COR-L47 (cell line): ENCODE data around the gene CACNA2D3.

ENCODE experiments used
- DNase-seq: peaks from one replicate; lab custom pipeline; 2025; lab: John Stamatoyannopoulos, UW

Gene CACNA2D3

GRCh38 chr3:54341811-54342210, 219.5 kb downstream of the CACNA2D3 start:
- DNase-seq: no peak

- DNase-seq: peak; percentile 58
These were observed 220.3 kb downstream of the CACNA2D3 start for GRCh38 chr3:54342676-54343075.

GRCh38 chr3:54343495-54343894, 221.1 kb downstream of the CACNA2D3 start:
- no peak for DNase-seq

DNA sequence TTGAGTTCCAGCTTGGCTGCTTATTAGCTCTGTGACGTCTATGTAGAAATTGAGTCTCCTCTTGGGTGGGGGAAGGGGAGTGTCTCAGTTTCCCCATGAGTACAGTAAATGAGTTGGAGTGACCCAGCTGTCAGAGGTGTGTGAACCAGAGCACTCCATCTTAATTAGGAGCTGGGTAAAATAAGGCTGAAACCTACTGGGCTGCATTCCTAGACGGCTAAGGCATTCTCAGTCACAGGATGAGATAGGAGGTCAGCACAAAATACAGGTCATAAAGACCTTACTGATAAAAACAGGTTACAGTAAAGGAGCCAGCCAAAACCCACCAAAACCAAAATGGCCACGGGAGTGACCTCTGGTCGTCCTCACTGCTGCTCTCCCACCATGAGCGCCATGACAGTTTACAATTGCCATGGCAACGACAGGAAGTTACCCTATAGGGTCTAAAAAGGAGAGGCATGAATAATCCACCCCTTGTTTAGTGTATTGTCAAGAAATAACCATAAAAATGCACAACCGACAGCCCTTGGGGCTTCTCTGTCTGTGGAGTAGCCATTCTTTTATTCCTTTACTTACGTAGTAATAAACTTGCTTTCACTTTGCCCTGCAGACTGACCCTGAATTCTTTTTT, 222.4 kb downstream of the CACNA2D3 start:
- no peak for DNase-seq

- DNase-seq: no peak
These were observed 223.6 kb downstream of the CACNA2D3 start for GRCh38 chr3:54345847-54346375.

DNA sequence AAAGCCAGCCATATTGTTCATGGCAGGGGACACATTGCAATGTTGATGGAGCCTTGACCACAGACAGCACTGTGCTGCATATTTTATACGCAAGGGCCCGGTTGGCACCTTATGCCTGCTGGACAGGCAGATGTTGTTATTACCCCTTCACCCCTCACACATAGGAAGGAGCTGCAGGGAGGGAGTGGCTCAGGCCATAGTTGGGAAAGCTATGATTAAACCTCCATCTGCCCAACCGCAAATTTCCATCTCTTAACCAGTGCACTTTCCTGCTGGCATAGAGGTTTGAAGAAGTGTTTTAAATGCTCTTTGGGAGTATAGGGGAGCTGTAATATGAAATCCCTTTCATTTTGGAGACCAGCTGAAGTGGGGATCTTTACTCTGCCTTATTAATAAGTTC, 224.7 kb downstream of the CACNA2D3 start:
- no peak for DNase-seq

DNA sequence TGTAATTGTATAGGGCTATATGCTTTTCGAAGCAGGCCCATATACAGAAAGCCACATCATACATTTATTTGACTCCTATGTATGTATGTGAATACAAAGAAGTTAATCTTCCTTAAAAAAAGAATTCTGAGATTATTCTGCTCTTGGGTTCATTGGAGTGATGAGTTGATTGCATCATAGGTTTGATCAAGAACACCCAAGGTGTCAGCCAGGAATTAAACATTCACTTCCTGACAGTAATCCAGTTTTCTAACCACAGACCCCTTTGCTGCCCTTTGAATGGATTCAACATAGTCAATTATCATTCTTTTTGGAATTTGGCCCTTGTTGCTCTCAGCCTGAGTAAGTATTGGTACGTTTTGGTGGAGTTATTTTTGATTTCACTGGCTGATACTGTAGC, 225.6 kb downstream of the CACNA2D3 start:
- DNase-seq: no peak

- DNase-seq: no peak
These were observed 226.9 kb downstream of the CACNA2D3 start for GRCh38 chr3:54349231-54349652.

DNA sequence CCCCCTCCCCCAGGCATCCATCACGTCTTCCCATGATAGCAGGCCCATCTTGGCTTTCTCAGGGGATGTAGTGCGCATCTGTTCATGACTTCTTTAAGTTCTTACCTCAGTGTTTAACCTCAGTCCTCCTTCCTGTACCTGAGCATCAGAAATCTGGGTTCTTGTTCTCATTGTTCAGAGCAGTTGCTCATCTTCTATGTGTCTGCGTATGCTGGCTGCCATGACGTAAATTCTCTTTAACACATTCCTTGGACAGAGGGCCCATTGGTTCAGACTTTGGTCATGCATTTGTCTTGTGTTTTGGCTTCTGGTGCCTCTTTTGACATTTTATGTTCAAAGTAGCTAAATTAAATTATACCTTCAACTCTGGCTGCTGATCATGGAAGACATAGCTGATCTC, 227.3 kb downstream of the CACNA2D3 start:
- DNase-seq: no peak

- no peak for DNase-seq
These were observed 231.2 kb downstream of the CACNA2D3 start for GRCh38 chr3:54353546-54353945.

DNA sequence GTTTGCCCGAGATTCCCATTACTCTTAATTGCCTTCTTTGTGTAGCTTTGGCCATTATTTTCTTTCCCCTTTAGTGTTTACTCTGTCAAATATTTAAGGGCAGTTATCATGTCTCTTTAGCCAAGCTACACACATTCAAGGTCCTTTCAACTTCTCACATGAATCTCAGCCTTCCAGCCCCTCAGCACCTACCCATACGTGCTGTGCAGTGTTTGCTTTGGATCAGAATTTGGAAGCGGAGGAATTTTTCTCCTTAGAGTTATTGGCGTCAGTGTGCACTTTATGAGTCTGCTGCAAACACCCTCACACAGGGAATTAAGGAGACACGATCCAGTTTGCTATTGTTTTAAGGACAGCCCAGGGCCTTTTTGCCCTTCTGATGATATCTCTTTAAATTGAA, 231.6 kb downstream of the CACNA2D3 start:
- DNase-seq: peak; percentile 3

- no peak for DNase-seq
These were observed 233.4 kb downstream of the CACNA2D3 start for GRCh38 chr3:54355800-54356199.

DNA sequence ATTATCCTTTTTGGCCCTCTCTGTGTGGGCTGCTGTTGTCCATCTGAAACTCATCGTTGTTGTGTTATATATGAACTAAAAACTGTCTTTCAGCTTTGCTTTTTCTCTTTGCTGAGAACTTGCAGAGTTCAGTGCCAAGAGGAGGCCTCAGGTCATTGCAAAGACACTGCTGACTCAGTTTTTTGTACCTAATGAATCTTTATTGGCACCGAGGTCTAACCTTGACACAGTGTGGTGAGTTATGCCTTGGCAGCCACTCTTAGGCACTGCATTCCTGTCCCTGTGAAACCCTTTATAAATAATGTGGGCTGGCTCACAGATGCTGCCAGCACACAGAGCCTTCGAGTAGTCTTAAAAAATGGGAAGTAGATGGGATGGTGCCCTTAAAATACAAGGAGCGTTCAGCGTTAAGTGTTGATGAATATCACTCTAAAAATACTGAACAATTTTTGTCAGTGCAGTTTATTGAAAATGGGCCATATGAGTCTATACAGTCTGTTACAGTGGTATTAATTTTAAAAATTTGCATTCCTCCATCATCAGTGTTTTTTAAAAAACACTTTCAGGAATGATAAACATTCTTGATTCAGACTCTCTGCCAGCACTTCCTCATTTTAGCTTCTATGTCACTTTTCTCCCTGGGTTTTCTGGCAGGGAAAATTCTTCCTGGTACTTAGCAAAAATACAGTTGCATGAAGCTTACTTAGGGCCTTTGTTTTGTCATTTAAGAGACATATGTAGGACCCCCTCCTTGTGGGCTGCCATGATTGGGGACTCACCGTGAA, 234.1 kb downstream of the CACNA2D3 start:
- no peak for DNase-seq

- DNase-seq: no peak
These were observed 234.9 kb downstream of the CACNA2D3 start for GRCh38 chr3:54357301-54357700.

GRCh38 chr3:54358316-54358715, 236.0 kb downstream of the CACNA2D3 start:
- no peak for DNase-seq

GRCh38 chr3:54358969-54359694, 236.8 kb downstream of the CACNA2D3 start:
- peak; percentile 25 for DNase-seq

DNA sequence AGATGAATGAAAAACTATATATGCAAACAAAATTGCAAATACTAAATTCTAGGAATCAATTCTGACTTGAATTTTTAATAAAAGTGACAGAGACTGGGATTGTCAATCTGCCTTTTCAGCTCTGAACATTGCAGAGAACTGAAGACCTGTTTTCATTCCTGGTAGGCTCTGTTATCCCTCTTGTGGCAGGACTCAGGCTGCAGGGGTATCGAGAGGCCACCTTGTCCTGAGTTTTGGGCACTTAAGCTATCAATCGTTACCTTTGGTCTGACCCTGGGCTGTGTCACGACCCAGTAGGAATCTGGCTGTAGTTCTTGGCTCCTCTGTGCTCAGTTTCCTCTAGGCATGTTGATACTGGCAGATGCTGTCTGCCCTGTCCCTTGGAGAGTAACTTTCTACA, 238.0 kb downstream of the CACNA2D3 start:
- DNase-seq: no peak

GRCh38 chr3:54361746-54362283, 239.5 kb downstream of the CACNA2D3 start:
- no peak for DNase-seq

DNA sequence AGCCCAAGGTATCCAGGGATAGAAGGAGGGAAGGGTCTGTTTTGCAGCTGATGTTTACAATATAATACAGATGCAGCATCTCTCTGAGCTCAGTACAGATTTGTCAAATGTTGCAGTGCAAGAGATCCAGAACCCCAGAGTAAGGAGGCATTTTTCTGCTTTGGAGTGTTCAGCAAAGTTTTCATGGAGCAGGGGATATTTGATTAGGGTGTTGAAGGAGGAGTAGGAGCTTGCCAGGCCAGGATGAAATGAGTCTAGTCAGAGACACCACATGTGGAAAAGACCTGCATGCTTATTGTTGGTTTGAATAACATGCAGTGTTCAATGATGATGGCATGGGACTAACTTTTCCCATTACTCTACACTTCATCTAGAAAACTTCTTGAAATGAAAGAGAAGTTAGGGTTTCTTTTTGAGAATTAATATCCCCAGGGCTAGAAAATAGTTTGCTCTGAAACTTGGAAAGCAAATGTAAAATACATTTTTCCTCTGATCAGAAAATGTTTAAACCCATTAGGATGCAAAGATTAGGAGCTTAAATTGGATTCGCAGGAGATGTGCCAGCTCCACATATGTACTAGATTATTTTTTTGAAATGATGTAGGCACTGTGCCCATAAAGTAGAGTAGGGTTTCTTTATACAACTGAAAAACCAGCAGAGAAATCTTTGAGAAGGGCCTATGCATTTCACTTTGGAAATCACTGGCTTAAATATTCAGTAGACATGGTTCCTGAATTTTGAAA, 243.8 kb downstream of the CACNA2D3 start:
- DNase-seq: no peak

DNA sequence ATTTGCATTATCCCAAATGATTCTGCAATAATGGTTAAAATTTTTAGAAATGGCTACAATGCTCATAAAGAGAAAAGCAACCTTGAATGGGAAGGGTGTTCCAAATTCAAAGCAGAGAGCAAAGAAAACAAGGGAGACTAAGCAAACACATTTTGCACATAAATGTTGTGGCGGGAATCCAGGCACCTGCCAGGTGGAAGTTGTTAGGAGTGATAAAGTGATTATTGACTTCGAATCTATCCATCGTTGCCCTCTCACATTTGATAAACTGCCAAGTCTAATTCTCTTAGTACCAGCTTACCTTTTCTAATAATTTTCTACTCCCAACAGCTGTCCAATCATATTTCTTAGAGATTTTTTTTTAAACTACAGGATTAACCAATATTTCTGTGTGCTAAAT, 244.5 kb downstream of the CACNA2D3 start:
- DNase-seq: peak; percentile 50

DNA sequence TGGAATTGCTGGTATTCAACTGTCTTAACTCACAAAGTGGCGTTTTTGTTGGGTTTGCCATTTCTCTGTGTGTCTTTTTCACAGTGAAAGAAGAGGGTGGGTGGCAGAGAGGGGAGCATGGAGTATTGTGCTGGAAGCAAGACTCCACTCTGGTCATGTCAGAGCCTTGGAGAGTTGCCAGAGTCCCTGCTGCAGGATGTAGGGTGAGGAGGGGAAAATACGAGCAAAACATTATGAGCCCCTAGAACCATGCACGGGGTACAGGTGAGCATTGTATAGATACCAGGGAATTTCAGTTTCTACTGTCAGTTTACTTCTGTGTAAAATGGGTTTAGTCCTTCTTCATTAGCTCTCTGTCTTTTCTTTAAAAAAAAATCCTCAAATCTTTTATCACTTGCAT, 249.9 kb downstream of the CACNA2D3 start:
- peak; percentile 4 for DNase-seq
